ENCODE data around the gene MBOAT1. TPM values are rescaled to one million over a fixed set of nuclear protein-coding genes. Genes with fewer than 3 reads are reported as not detected.

MBOAT1 gene
- polyA plus RNA-seq, 1 of the 3 experiments (the other 2 are of a cell fraction) = 3.0 TPM

GRCh38 chr6:20098267-20098876 lies 113.9 kb downstream of the MBOAT1 start (continued):
- TF ChIP-seq IRF3 (IDR thresholded peaks at IDR 0.05; ENCODE audit: low read depth, low read length) = no peak

- no peak overlapping the region for H3K4me2 ChIP-seq
- H3K9me3 ChIP-seq = no peaks in the 10 kb centered on the region
- ChIA-PET POLR2A (no interaction called here), CTCF (interaction anchor here (4.3 kb wide), 1 partner anchor 30 kb away, joined by 39 read pairs; no protein-coding TSS in a partner anchor)
- no peaks in the 10 kb centered on the region for H3K4me1 ChIP-seq (ENCODE audit: control insufficient read depth in 1 of 2, insufficient read depth in 2 of 2, low read depth in 1 of 2, low read length in 1 of 2)
- no peak overlapping the region for H3K27ac ChIP-seq (ENCODE audit: low read depth in 2 of 2, low read length in 1 of 2)
- no peak overlapping the region for H3K9ac ChIP-seq
- 97% methylated on average over 6 of the region's 6 CpGs for WGBS (ENCODE audit: low lambda C conversion rate)
- no peak for DNase-seq
- no peaks in the 10 kb centered on the region for H3K79me2 ChIP-seq (ENCODE audit: insufficient read depth)
- no peaks in the 10 kb centered on the region for H3K27me3 ChIP-seq (ENCODE audit: insufficient read depth)
- no peaks in the 10 kb centered on the region for H3K9me2 ChIP-seq
- H3K4me3 ChIP-seq (ENCODE audit: low read depth in 2 of 2, low read length in 1 of 2) = no peak overlapping the region
- H3F3A ChIP-seq (replicated peaks; ENCODE audit: insufficient read depth) = no peaks in the 10 kb centered on the region
- H2AFZ ChIP-seq (ENCODE audit: low read depth) = no peak overlapping the region
- H3K36me3 ChIP-seq (replicated peaks in 1 of 2; ENCODE audit: control insufficient read depth in 1 of 2, insufficient read depth in 2 of 2, low read length in 1 of 2) = no peaks in the 10 kb centered on the region
- TF ChIP-seq NRF1 (IDR thresholded peaks at IDR 0.05; ENCODE audit: low read depth, low read length) = no peak
- TF ChIP-seq, protein P1, sequence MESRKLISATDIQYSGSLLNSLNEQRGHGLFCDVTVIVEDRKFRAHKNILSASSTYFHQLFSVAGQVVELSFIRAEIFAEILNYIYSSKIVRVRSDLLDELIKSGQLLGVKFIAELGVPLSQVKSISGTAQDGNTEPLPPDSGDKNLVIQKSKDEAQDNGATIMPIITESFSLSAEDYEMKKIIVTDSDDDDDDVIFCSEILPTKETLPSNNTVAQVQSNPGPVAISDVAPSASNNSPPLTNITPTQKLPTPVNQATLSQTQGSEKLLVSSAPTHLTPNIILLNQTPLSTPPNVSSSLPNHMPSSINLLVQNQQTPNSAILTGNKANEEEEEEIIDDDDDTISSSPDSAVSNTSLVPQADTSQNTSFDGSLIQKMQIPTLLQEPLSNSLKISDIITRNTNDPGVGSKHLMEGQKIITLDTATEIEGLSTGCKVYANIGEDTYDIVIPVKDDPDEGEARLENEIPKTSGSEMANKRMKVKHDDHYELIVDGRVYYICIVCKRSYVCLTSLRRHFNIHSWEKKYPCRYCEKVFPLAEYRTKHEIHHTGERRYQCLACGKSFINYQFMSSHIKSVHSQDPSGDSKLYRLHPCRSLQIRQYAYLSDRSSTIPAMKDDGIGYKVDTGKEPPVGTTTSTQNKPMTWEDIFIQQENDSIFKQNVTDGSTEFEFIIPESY (IDR thresholded peaks at IDR 0.05; ENCODE audit: borderline replicate concordance, low read depth) = no peak
- TF ChIP-seq FOXJ3 (CRISPR knock-in tag; IDR thresholded peaks at IDR 0.05) = no peak
- TF ChIP-seq, protein P2, sequence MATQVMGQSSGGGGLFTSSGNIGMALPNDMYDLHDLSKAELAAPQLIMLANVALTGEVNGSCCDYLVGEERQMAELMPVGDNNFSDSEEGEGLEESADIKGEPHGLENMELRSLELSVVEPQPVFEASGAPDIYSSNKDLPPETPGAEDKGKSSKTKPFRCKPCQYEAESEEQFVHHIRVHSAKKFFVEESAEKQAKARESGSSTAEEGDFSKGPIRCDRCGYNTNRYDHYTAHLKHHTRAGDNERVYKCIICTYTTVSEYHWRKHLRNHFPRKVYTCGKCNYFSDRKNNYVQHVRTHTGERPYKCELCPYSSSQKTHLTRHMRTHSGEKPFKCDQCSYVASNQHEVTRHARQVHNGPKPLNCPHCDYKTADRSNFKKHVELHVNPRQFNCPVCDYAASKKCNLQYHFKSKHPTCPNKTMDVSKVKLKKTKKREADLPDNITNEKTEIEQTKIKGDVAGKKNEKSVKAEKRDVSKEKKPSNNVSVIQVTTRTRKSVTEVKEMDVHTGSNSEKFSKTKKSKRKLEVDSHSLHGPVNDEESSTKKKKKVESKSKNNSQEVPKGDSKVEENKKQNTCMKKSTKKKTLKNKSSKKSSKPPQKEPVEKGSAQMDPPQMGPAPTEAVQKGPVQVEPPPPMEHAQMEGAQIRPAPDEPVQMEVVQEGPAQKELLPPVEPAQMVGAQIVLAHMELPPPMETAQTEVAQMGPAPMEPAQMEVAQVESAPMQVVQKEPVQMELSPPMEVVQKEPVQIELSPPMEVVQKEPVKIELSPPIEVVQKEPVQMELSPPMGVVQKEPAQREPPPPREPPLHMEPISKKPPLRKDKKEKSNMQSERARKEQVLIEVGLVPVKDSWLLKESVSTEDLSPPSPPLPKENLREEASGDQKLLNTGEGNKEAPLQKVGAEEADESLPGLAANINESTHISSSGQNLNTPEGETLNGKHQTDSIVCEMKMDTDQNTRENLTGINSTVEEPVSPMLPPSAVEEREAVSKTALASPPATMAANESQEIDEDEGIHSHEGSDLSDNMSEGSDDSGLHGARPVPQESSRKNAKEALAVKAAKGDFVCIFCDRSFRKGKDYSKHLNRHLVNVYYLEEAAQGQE (IDR thresholded peaks at IDR 0.05; ENCODE audit: low read depth, low read length) = no peak
- no peak for TF ChIP-seq IRF3 (IDR thresholded peaks at IDR 0.05; ENCODE audit: low read depth, low read length)
- TF ChIP-seq RAD21 (IDR thresholded peaks at IDR 0.05; ENCODE audit: low read length) = no peak
- no peak for TF ChIP-seq NFIC (IDR thresholded peaks at IDR 0.05; ENCODE audit: borderline replicate concordance)
- TF ChIP-seq SIN3A (IDR thresholded peaks at IDR 0.05; ENCODE audit: borderline replicate concordance, low read depth, low read length) = no peak
- no peak for TF ChIP-seq JUND (IDR thresholded peaks at IDR 0.05)
- no peak for TF ChIP-seq RFX5 (IDR thresholded peaks at IDR 0.05; ENCODE audit: low read length)
- TF ChIP-seq FOXM1 (IDR thresholded peaks at IDR 0.05; ENCODE audit: low read depth) = no peak
- no peak for TF ChIP-seq SMC3 (IDR thresholded peaks at IDR 0.05; ENCODE audit: low read depth, low read length)
- no peak for TF ChIP-seq MEF2A (IDR thresholded peaks at IDR 0.05; ENCODE audit: borderline replicate concordance, low read depth)
- TF ChIP-seq MXI1 (IDR thresholded peaks at IDR 0.05; ENCODE audit: low read depth, low read length) = no peak
- no peak for TF ChIP-seq FOSL2 (IDR thresholded peaks at IDR 0.05; ENCODE audit: borderline replicate concordance, low read depth)
- TF ChIP-seq, protein P3, sequence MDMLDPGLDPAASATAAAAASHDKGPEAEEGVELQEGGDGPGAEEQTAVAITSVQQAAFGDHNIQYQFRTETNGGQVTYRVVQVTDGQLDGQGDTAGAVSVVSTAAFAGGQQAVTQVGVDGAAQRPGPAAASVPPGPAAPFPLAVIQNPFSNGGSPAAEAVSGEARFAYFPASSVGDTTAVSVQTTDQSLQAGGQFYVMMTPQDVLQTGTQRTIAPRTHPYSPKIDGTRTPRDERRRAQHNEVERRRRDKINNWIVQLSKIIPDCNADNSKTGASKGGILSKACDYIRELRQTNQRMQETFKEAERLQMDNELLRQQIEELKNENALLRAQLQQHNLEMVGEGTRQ (IDR thresholded peaks at IDR 0.05; ENCODE audit: borderline replicate concordance, low read depth, low read length) = no peak
- no peak for TF ChIP-seq EP300 (IDR thresholded peaks at IDR 0.05; ENCODE audit: borderline replicate concordance in 1 of 2, low read depth in 1 of 2, low read length in 1 of 2)
- no peaks in the 10 kb centered on the region for H4K20me1 ChIP-seq (ENCODE audit: insufficient read depth)
Observed at GRCh38 chr6:20096536-20096935, 115.7 kb downstream of the MBOAT1 start.

All from SK-N-SH (cell line).